Mesothelial cell of epicardium (in vitro differentiated cells): ENCODE results near the gene MRNIP. TPM values are rescaled to one million over a fixed set of nuclear protein-coding genes. Genes with fewer than 3 reads are reported as not detected.

Experiments used
- DNase-seq, 2 experiments: peaks; one replicate each; pipeline ENCODE4 v3.0.0; 2021; ENCODE audit warnings: low spot score in 2 of 2; ENCODE audit not compliant: unreplicated experiment in 2 of 2
- H3K27ac Mint-ChIP-seq: 2 replicates; pipeline ENCODE4 v1.8.0; 2021; ENCODE audit warnings: mixed read lengths
- H3K27me3 Mint-ChIP-seq: 2 replicates; pipeline ENCODE4 v1.8.0; 2021; ENCODE audit warnings: low read depth, mixed read lengths
- H3K36me3 Mint-ChIP-seq: 2 replicates; pipeline ENCODE4 v1.8.0; 2021; ENCODE audit warnings: mixed read lengths
- H3K4me1 Mint-ChIP-seq: 2 replicates; pipeline ENCODE4 v1.8.0; 2021; ENCODE audit warnings: mixed read lengths
- H3K4me3 Mint-ChIP-seq: 2 replicates; pipeline ENCODE4 v1.8.0; 2021; ENCODE audit warnings: mild to moderate bottlenecking, moderate library complexity, mixed read lengths
- H3K9me3 Mint-ChIP-seq: 2 replicates; pipeline ENCODE4 v1.8.0; 2021; ENCODE audit warnings: mixed read lengths
- total RNA-seq: library from RNA; stranded (reverse); gene quantifications from 3 replicates; pipeline ENCODE4 v1.2.1, GENCODE V29; 2021
- TF ChIP-seq, protein P1 (sequence below): fragments of 200-600 bp; sonication (generic); IDR thresholded peaks from one replicate; pipeline ENCODE4 v1.5.0; 2021; ENCODE audit warnings: antibody characterized with exemption; ENCODE audit not compliant: unreplicated experiment

Gene MRNIP
- total RNA-seq, 1 donor from 2014 or later, result 47.0 TPM

DNA sequence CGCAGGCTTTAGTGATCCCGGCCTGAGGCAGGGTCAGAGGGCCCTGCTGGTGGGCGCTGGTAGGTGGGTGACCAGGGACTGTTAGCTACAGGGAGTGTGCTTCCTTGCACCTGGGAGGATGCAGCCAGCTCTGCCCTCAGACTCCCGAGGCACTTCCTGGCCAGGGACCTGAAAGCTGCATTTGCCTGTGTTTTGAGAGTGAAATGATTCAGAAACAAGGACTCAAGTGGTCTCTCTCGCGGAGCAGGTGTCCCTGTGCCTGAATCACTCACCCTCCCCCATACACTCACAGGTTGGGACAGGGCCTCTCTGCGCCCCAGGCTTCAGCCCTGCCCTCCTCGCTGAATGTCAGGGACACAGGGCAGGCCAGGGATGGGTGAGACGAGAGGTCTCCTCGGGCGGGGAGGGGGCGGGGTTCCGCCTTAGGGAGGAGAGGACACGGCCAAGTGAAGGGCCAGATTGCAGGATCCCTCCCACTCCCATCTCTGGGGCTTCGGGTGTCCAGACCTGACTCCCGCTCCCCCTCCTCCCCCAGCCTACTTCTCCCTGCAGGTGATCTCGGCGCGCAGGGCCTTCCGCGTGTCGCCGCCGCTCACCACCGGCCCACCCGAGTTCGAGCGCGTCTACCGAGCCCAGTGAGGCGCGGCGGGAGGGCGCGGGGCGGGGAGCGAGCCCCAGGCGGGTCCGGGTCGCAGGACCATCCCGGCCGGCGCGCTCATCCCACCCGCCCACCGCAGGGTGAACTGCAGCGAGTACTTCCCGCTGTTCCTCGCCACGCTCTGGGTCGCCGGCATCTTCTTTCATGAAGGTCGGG, 63.4 kb downstream of the MRNIP start:
- Mint-ChIP-seq H3K36me3 (peaks cover 10% of the 10 kb centered on the region), H3K27me3 (peaks cover 2% of the 10 kb centered on the region), H3K9me3 (no peaks in the 10 kb centered on the region), H3K4me3 (peak overlapping the region; percentile 65), H3K27ac (no peak overlapping the region), H3K4me1 (no peaks in the 10 kb centered on the region)
- TF ChIP-seq, protein P1, sequence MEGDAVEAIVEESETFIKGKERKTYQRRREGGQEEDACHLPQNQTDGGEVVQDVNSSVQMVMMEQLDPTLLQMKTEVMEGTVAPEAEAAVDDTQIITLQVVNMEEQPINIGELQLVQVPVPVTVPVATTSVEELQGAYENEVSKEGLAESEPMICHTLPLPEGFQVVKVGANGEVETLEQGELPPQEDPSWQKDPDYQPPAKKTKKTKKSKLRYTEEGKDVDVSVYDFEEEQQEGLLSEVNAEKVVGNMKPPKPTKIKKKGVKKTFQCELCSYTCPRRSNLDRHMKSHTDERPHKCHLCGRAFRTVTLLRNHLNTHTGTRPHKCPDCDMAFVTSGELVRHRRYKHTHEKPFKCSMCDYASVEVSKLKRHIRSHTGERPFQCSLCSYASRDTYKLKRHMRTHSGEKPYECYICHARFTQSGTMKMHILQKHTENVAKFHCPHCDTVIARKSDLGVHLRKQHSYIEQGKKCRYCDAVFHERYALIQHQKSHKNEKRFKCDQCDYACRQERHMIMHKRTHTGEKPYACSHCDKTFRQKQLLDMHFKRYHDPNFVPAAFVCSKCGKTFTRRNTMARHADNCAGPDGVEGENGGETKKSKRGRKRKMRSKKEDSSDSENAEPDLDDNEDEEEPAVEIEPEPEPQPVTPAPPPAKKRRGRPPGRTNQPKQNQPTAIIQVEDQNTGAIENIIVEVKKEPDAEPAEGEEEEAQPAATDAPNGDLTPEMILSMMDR, result no peak
- no peak for DNase-seq

DNA sequence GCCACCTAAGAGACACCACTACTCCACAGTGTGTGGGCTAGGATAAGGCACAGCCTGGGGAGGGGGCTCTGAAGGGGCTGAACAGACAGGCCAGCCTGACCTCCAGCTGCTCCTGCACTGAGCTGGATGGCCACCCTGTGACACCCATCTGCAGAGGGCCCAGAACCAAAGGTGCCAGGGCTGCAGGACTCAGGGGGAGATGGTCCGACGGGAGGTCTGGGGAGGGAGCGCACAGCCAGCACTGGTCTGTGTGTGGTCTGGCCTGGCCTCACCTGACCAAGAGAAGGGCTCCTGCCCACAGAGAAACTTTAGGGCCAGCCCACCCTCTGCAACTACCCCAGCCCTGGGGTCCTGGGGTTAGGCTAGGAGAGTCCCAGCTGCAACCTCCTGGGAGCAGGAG, 64.0 kb downstream of the MRNIP start:
- H3K9me3 Mint-ChIP-seq, result no peaks in the 10 kb centered on the region

DNA sequence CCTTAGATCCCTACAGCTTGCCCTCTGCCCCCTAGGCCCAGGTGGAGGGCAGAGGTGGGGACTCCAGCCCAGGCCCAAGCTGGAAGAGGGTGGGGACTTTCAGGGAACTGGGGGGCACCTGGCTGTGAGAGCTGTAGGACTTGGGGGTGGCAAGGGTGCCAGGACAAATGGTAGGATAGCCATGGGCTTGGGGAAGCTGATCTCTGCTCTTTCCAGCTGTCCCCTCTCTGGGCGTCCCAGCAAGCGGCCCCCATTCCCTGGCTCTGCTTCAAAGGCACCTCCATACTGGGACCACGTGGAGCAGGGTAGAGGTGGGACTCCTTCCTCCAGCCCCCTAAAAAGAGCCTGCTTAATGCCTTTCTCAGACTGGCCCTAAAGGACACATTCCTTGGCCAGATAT, 64.4 kb downstream of the MRNIP start:
- Mint-ChIP-seq H3K27me3 (peaks cover 2% of the 10 kb centered on the region), H3K9me3 (no peaks in the 10 kb centered on the region), H3K27ac (no peak overlapping the region)

More for the DNA sequence above, 64.0 kb downstream of the MRNIP start:
- Mint-ChIP-seq H3K27me3 (peaks cover 2% of the 10 kb centered on the region), H3K4me3 (peak overlapping the region; percentile 65), H3K36me3 (peaks cover 9% of the 10 kb centered on the region), H3K4me1 (no peaks in the 10 kb centered on the region), H3K27ac (no peak overlapping the region)
- TF ChIP-seq, protein P1, result no peak
- no peak for DNase-seq

DNA sequence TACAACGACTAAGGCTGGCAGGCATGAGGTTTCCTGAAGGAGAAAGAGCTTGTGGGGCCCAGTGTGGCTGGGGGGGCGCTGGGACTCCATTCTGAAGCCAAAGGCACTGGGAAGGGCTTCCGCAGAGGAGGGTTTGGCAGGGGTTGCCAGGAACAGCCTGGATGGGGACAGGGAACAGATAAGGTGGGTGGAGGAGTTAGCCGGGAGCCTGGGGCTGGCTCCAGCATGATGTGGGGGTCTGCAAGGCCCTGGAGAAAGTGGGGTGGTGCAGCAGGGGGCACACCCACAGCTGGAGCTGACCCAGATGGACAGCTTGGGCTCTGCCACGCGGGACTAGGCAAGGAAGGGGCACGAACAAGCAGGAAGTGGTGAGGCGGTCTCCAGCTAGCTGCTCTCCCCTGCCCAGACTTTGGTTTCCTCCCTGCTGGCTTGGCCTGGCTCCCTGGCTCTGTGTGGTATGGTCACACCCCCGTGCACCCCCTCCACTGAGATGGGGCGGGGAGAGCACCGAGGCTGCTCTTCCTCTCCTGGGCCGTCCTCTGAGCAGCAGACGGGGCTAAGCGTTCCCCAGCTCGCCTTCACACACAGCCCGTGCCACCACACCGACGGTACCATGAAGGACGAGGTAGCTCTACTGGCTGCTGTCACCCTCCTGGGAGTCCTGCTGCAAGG, 65.0 kb downstream of the MRNIP start, which contains the start of gene LTC4S:
Gene LTC4S, plus strand, starts transcription at position 519 of the 672 bp plus-strand sequence. Its CDS starts 95 bp downstream, at position 614.
- peaks cover 6% of the 10 kb centered on the region for H3K36me3 Mint-ChIP-seq
- peaks cover 2% of the 10 kb centered on the region for H3K27me3 Mint-ChIP-seq
- H3K27ac Mint-ChIP-seq, result no peak within 1 kb of the TSS
- TF ChIP-seq, protein P1, result no peak
- peak within 1 kb of the TSS; percentile 65 for H3K4me3 Mint-ChIP-seq
- H3K4me1 Mint-ChIP-seq, result no peaks in the 10 kb centered on the region
- H3K9me3 Mint-ChIP-seq, result no peaks in the 10 kb centered on the region
- DNase-seq, result no peak

More for the DNA sequence above, 64.4 kb downstream of the MRNIP start:
- TF ChIP-seq, protein P1, result no peak
- Mint-ChIP-seq H3K4me3 (peak overlapping the region; percentile 65), H3K36me3 (peaks cover 6% of the 10 kb centered on the region), H3K4me1 (no peaks in the 10 kb centered on the region)
- no peak for DNase-seq

DNA sequence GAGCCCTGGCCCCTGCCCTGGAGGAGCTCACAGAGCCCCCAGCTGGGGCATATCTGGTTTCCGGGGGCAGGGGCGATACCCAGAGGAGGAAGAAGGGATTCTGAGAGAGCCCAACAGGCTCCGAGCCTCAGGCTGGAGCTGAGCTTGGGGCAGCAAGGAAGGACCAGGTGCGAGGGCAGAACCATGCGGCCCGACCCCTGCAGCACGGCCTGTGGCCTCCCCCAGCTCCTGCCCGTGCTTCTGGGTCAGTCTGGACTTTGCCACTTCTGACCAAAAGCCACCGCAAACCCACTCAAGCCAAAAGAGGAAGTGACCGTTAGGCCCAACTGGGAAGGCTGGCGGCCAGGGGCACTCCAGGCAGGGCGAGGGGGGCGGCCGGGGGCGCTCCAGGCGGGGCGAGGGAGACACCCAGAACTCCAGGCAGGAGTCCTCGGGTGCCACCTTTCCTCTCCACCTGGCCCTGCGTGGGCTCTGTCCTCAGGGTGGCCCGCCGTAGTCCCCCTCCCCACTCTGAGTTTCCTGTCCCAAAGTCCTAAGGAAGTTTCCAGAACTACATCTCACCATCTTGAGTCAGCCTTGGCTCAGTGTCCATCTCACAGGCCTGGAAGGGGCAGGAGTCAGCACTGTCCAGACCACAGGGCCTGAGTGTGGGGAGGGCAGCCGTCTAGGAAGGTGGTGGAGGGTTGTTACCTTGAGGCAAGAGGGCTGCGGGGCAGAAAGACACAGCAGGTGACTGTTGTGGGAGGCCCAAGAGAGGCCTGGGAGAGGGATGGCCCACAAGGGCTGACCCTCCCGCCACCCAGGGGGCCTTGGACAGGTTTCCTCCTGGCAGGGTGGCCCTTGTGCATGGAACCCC, 65.8 kb downstream of the MRNIP start:
- Mint-ChIP-seq H3K27me3 (peaks cover 2% of the 10 kb centered on the region), H3K27ac (no peak overlapping the region), H3K4me1 (no peaks in the 10 kb centered on the region), H3K36me3 (peaks cover 9% of the 10 kb centered on the region), H3K4me3 (peak overlapping the region; percentile 28), H3K9me3 (no peaks in the 10 kb centered on the region)
- DNase-seq, result no peak
- TF ChIP-seq, protein P1, result no peak
